Measurements from ENCODE around the gene CCDC50.

DNA sequence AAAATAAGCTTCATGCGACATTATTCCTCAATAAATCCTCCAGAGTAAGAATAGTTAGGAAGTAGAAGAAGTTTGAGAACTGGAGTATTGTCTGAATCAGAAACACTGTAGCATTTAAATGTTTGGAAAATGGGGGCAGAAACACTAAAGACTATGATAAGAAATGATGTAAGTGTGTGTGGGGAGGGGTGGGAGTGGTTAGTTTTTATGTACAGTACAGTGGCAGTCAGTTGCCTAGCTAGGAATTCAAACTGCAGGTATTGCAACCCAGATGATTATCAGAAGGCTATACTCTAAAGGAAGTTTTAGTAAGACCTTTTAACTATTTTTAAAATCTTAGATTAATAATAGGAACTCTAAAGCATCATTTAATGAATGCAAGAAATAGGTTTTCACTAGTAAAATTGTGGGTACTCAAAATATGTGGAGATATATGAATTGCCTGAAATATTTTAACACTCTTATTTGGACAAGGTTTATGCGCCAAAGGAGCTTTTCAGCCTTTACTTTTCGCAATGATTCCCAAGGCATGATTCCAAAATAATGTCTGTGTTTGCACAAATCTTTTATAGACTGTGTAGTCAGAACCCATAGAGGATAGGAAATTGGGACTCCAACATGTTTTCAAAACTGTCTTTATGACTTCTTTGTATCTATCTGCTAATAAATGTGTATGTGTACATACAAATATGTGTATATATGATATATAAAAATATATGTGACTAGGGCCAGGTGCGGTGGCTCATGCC is 8.0 kb upstream of the CCDC50 start:
- TF ChIP-seq EZH2 (IDR thresholded peaks at IDR 0.05; ENCODE audit: insufficient read depth, low read length) = no peak
- TF ChIP-seq CTCF (IDR thresholded peaks at IDR 0.05; ENCODE audit: insufficient read depth, low read depth, low read length) = no peak
